Endothelial cell of umbilical vein (primary cell): ENCODE results near the gene INKA2. TPM values are rescaled to one million over a fixed set of nuclear protein-coding genes. Genes with fewer than 3 reads are reported as not detected.

Source experiments
- BruUV-seq: library from RNA; stranded (reverse); fragments of 400-500 nt; replicated peaks from 2 replicates; lab custom pipeline; 2021; lab: Mats Ljungman, UMichigan
- CTCF ChIA-PET: fragments of 300-600, 350-600 bp; sonication (Branson Sonifier 250); formaldehyde crosslinking; loops from one replicate; lab custom pipeline; 2021; ENCODE audit warnings: antibody characterized with exemption, inconsistent platforms; lab: Charles Lee
- POLR2A ChIA-PET: fragments of 300-600, 350-600 bp; sonication (Branson Sonifier 250); formaldehyde crosslinking; loops from one replicate; lab custom pipeline; 2021; ENCODE audit warnings: antibody characterized with exemption, inconsistent platforms; lab: Charles Lee
- DNase-seq: peaks from one replicate; pipeline ENCODE4 v3.0.0-alpha.2; 2011; ENCODE audit warnings: low read depth, low spot score
- FAIRE-seq: peaks from 2 replicates; lab custom pipeline; 2011; peaks lifted over from hg19 to GRCh38; lab: Jason Lieb, UNC
- H2AFZ ChIP-seq: 2 replicates; pipeline ENCODE4 v1.6.0; 2012; ENCODE audit warnings: low read depth, low read length, control low read depth, inconsistent platforms
- H3K27ac ChIP-seq: 2 replicates; pipeline ENCODE4 v1.5.1; 2011; ENCODE audit warnings: low read depth, mild to moderate bottlenecking, control low read depth, low read length, moderate library complexity; ENCODE audit not compliant: insufficient read depth
- H3K27me3 ChIP-seq, 2 experiments: 2 replicates each; pipeline versions ENCODE4 v1.6.0 to v1.6.1; 2011; ENCODE audit warnings: low read length in 2 of 2, mixed read lengths in 1 of 2; ENCODE audit not compliant: control insufficient read depth in 2 of 2, insufficient read depth in 2 of 2
- H3K36me3 ChIP-seq, 2 experiments: 2 replicates in 1 of 2; 3 replicates in 1 of 2; pipeline ENCODE4 v1.5.1; 2011; ENCODE audit warnings: low read length in 2 of 2, mild to moderate bottlenecking in 1 of 2, moderate library complexity in 1 of 2; ENCODE audit not compliant: control insufficient read depth in 2 of 2, insufficient read depth in 2 of 2; ENCODE audit errors: extremely low read depth in 1 of 2
- H3K4me1 ChIP-seq: 3 replicates; pipeline ENCODE4 v1.5.1; 2011; ENCODE audit warnings: mild to moderate bottlenecking, low read length; ENCODE audit not compliant: control insufficient read depth, insufficient read depth; ENCODE audit errors: extremely low read depth
- H3K4me2 ChIP-seq: 2 replicates; pipeline ENCODE4 v1.6.1; 2011; ENCODE audit warnings: low read length, control low read depth, mixed read lengths; ENCODE audit not compliant: insufficient read depth
- H3K4me3 ChIP-seq, 3 experiments: fragments of 200-600 bp in 1 of 3; sonication (generic), shearing (Covaris generic) in 1 of 3; replicated peaks in 1 of 3; 2 replicates each; pipeline ENCODE4 v1.5.1; 2011 to 2016; ENCODE audit warnings: control low read depth in 3 of 3, low read length in 3 of 3, mild to moderate bottlenecking in 2 of 3, inconsistent platforms in 1 of 3, low read depth in 1 of 3, moderate library complexity in 1 of 3; ENCODE audit not compliant: insufficient read depth in 1 of 3
- H3K79me2 ChIP-seq: 2 replicates; pipeline ENCODE4 v1.6.0; 2012; ENCODE audit warnings: low read length, inconsistent platforms; ENCODE audit not compliant: control insufficient read depth, insufficient read depth
- H3K9ac ChIP-seq: replicated peaks from 2 replicates; pipeline ENCODE3; 2011; ENCODE audit warnings: low read length, control low read depth; ENCODE audit not compliant: insufficient read depth; ENCODE audit errors: extremely low read depth
- H3K9me1 ChIP-seq: replicated peaks from 3 replicates; pipeline ENCODE4 v1.6.0; 2011; ENCODE audit warnings: mild to moderate bottlenecking, low read length; ENCODE audit not compliant: control insufficient read depth, insufficient read depth; ENCODE audit errors: extremely low read depth
- H3K9me3 ChIP-seq: replicated peaks from 2 replicates; pipeline ENCODE4 v1.5.1; 2012; ENCODE audit warnings: low read length, inconsistent platforms; ENCODE audit not compliant: control insufficient read depth, insufficient read depth
- H4K20me1 ChIP-seq: replicated peaks from 2 replicates; pipeline ENCODE3; 2011; ENCODE audit warnings: mild to moderate bottlenecking, low read length; ENCODE audit not compliant: control insufficient read depth, insufficient read depth; ENCODE audit errors: extremely low read depth
- EZH2 ChIP-seq: IDR thresholded peaks from 2 replicates; pipeline ENCODE4 v1.6.1; 2012; ENCODE audit warnings: borderline replicate concordance, low read depth, mild to moderate bottlenecking, moderate library complexity, low read length, inconsistent platforms; ENCODE audit not compliant: severe bottlenecking
- FOS ChIP-seq: IDR thresholded peaks from 2 replicates; pipeline ENCODE4 v1.6.1; 2011; ENCODE audit warnings: mild to moderate bottlenecking, low read length, moderate library complexity, borderline replicate concordance; ENCODE audit not compliant: insufficient read depth
- GATA2 ChIP-seq: IDR thresholded peaks from 2 replicates; pipeline ENCODE4 v1.7.0; 2011; ENCODE audit warnings: low read depth, mild to moderate bottlenecking, moderate library complexity, mixed read lengths, low read length; ENCODE audit not compliant: insufficient read length, insufficient read depth
- JUN ChIP-seq: IDR thresholded peaks from 2 replicates; pipeline ENCODE4 v1.6.1; 2011; ENCODE audit warnings: borderline replicate concordance, low read depth; ENCODE audit not compliant: insufficient read length, insufficient read depth
- MYC ChIP-seq: IDR thresholded peaks from one replicate; pipeline ENCODE4 v1.6.1; 2011; ENCODE audit warnings: mild to moderate bottlenecking, low read depth, low read length
- POLR2A ChIP-seq: IDR thresholded peaks from 2 replicates; pipeline ENCODE4 v1.6.1; 2012; ENCODE audit warnings: low read depth, mild to moderate bottlenecking, control low read depth, low read length
- POLR2AphosphoS5 ChIP-seq: IDR thresholded peaks from 2 replicates; pipeline ENCODE4 v1.6.1; 2012; ENCODE audit warnings: low read depth, mild to moderate bottlenecking, control low read depth, low read length, moderate library complexity; ENCODE audit not compliant: insufficient read depth
- dilution Hi-C: fragments of 300-500 bp; cut with MboI; formaldehyde crosslinking; loops from one replicate; pipeline ENCODE4 v1.15.0; 2019; ENCODE audit warnings: low sequenced_read_pairs; ENCODE audit not compliant: extremely low pct_ligation_motif_present
- intact Hi-C: fragments of 100-400 bp; cut with micrococcal nuclease; formaldehyde crosslinking; loops from one replicate; pipeline ENCODE4 v1.10.0; 2022
- polyA plus RNA-seq, 4 experiments: library from polyadenylated mRNA; depleted of rRNA in 3 of 4; stranded (reverse) in 3 of 4; unstranded in 1 of 4; fragments of >200 nt; gene quantifications; 2 replicates each; pipeline versions ENCODE4 v1.2.1 to v1.2.3, GENCODE V29; 2011 to 2012; ENCODE audit warnings: missing spikeins in 1 of 4
- total RNA-seq: library from RNA; stranded (reverse); gene quantifications from 2 replicates; pipeline ENCODE4 v1.2.3, GENCODE V29; 2021
- TF ChIP-seq, protein P1 (sequence below): IDR thresholded peaks from 2 replicates; pipeline ENCODE4 v1.6.1; 2011; ENCODE audit not compliant: insufficient read depth, insufficient read length
- TF ChIP-seq, protein P2 (sequence below), 2 donors: IDR thresholded peaks; 1 replicate in 1 of 2; 2 replicates in 1 of 2; pipeline ENCODE4 v1.5.1; 2011; ENCODE audit warnings: low read length in 2 of 2, mild to moderate bottlenecking in 2 of 2, moderate library complexity in 2 of 2, control low read depth in 1 of 2, inconsistent platforms in 1 of 2, low read depth in 1 of 2; ENCODE audit not compliant: insufficient read depth in 1 of 2; ENCODE audit errors: extremely low read depth in 1 of 2

The INKA2 gene
- total and polyA plus RNA-seq, 2 donors (not counting 3 experiments of a cell fraction or from before 2014, with no cell fraction given), result 2.4 to 7.8 TPM

DNA sequence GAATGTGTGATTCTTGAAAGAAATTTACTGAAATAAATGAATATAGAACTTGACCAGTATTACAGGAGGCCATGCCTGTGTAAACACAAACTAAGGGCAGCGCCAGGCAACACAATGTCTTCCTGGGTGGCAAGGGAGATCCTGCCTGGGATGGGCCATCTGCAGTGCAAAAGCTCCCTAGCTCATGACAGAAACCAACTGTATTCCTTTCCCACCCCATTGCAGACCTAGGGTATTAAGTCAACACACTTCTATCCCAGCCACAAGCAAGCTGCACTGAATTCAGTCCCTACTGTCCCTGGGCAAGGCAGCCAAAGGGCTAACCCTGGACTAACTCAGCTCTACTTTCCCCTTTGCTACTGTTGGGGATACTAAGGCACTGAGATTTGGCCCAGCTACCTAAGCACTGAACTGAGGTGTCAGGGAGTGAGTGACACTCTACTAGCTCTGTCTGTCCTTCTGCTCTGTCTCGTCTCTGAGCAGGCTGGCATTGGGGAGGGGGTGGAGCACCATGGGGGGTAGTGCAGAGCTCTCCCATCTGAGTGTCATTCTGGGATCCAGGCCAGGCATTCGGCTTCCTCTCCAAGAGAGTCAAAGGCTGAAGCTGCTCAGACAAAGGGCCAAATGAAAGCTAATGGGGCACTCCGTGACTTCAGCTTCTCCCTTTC lies 2.5 kb downstream of the INKA2 start:
- intact Hi-C loops (loop anchor here (10.0 kb wide), 1 partner anchor 772 kb away; the partner anchor contains the start of gene LRIF1), dilution Hi-C loops (no loop called here)
- no peak overlapping the region for H3K9ac ChIP-seq
- no peaks in the 10 kb centered on the region for H3K79me2 ChIP-seq
- DNase-seq (peak; percentile 24), FAIRE-seq (peak; percentile 26)
- TF ChIP-seq, protein P1, sequence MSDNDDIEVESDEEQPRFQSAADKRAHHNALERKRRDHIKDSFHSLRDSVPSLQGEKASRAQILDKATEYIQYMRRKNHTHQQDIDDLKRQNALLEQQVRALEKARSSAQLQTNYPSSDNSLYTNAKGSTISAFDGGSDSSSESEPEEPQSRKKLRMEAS, result no peak
- TF ChIP-seq EZH2, result no peak
- no peak for TF ChIP-seq POLR2AphosphoS5
- no peak for TF ChIP-seq POLR2A
- no peak for TF ChIP-seq GATA2
- TF ChIP-seq FOS, result no peak
- TF ChIP-seq, protein P2, sequence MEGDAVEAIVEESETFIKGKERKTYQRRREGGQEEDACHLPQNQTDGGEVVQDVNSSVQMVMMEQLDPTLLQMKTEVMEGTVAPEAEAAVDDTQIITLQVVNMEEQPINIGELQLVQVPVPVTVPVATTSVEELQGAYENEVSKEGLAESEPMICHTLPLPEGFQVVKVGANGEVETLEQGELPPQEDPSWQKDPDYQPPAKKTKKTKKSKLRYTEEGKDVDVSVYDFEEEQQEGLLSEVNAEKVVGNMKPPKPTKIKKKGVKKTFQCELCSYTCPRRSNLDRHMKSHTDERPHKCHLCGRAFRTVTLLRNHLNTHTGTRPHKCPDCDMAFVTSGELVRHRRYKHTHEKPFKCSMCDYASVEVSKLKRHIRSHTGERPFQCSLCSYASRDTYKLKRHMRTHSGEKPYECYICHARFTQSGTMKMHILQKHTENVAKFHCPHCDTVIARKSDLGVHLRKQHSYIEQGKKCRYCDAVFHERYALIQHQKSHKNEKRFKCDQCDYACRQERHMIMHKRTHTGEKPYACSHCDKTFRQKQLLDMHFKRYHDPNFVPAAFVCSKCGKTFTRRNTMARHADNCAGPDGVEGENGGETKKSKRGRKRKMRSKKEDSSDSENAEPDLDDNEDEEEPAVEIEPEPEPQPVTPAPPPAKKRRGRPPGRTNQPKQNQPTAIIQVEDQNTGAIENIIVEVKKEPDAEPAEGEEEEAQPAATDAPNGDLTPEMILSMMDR (IDR thresholded peaks at IDR 0.05; ENCODE audit: extremely low read depth in 1 of 2, insufficient read depth in 1 of 2, low read depth in 1 of 2, low read length in 2 of 2), result no peak
- TF ChIP-seq JUN, result no peak
- TF ChIP-seq MYC, result no peak
- no peak overlapping the region for H3K27ac ChIP-seq
- no peak overlapping the region for H2AFZ ChIP-seq
- H3K27me3 ChIP-seq, result peaks cover 4 to 6% of the 10 kb centered on the region in 2 experiments
- ChIA-PET CTCF (interaction anchor here (0.9 to 6.2 kb wide), 8 partner anchors 9 to 229 kb away, joined by 3 to 66 read pairs (median 6); no protein-coding TSS in a partner anchor), POLR2A (no interaction called here)
- no peak overlapping the region for H3K4me2 ChIP-seq
- H3K4me1 ChIP-seq, result peaks cover 44% of the 10 kb centered on the region
- no peak overlapping the region for H3K4me3 ChIP-seq
- BruUV-seq, result no TSS peak
- no peaks in the 10 kb centered on the region for H3K36me3 ChIP-seq
- no peaks in the 10 kb centered on the region for H4K20me1 ChIP-seq
- H3K9me3 ChIP-seq, result no peaks in the 10 kb centered on the region
- H3K9me1 ChIP-seq, result no peaks in the 10 kb centered on the region
